Measurements from ENCODE around the gene ARRB1.
"Not testable (repeated sequence)": the region's sequence is repeated elsewhere in the genome, so short reads cannot be mapped to it uniquely, and the experiment has no call there.

Gene ARRB1

DNA sequence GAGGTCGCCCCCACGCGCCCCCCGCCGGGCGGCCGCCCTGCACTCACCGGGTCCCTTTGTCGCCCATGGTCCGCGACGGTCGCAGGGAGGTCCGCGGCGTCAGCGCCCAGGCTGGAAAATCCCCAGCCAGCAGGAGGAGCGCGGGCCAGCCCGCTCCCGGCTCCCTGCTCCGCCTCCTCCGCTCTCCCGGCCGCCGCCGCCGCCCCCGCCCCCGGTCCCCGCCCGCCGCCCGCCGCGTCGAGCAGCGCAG is at the start of gene ARRB1:
TSS of gene ARRB1 (minus strand) at position 121 of the 250 bp plus-strand sequence. CDS start at position 67, 54 bp downstream.
- peak; percentile 77 for DNase-seq

DNA sequence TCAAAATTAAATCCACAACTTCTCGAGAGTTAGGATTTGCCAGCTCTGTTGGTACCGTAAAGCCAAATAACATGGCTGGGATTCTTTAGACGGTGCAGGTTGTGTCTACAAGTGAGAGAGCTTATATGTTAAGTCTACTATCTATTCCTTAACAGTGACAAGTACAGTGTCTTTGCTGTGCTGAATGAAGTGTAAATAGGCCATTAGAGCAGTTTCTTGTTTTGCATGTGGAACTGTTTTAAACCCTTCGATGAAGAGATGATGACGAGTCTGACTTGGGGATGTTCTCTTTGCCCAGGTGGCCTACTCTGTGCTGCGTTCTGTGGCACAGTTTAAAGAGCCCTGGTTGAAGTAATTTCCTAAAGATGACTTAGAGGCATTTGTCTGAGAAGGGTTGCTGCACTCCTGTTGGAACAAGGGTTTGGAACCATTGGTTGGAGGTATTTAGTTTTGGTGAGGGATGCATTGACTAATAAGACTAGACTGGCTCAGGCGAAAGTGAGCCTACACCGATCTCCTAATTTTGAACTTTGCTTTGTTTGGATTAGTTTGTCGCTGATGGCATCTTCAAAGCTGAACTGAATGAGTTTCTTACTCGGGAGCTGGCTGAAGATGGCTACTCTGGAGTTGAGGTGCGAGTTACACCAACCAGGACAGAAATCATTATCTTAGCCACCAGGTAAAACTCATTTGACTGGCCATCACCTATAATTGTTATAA is 48.8 kb upstream of the ARRB1 start:
- peak; percentile 68 for DNase-seq

GRCh38 chr11:75399344-75400145 is 48.1 kb upstream of the ARRB1 start, which contains the start of gene RPS3:
TSS of gene RPS3 (plus strand) at chr11:75399518. CDS start at chr11:75399548, 30 bp downstream.
- peak; percentile 95 for DNase-seq

DNA sequence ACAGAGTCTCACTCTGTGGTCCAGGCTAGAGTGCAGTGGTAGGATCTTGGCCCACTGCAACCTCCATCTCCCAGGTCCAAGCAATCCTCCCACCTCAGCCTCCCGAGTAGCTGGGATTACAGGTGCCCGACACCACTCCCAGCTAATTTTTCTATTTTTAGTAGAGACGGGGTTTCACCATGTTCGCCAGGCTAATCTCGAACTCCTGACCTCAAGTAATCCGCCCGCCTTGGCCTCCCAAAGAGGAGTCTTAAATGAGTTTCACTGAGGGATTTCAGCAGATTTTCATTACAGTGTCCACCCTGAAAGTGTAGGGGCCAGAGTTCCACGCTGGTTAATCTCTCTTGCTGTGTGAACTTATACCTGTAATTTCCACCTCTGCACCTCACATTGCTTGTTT is 47.4 kb upstream of the ARRB1 start:
- no peak for DNase-seq

- DNase-seq: no peak
Observed at GRCh38 chr11:75394085-75394840, 42.8 kb upstream of the ARRB1 start.

DNA sequence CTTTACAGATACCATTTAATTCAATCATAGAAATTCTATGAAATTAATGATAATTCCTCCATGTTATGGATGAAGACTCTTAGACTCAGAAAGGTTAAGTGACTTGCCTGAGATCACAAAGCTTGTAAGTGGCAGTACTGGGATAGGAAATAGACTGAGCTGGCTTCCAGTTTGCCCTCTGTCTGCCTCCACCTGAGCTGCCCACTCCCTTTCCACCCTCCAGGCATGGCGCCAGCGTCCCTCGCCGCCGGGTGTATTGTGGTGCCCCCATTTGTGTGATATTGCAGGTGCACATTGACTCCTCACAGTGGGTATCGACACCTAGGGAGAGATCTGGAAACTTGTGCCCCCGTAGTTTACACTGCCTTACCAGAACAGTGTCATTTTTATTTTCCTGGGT is 38.5 kb upstream of the ARRB1 start:
- DNase-seq: no peak

GRCh38 chr11:75389276-75389605 is 37.8 kb upstream of the ARRB1 start:
- no peak for DNase-seq

GRCh38 chr11:75388386-75389275 is 37.2 kb upstream of the ARRB1 start:
- DNase-seq: peak; percentile 83

- DNase-seq: no peak
Observed at GRCh38 chr11:75387736-75388294, 36.4 kb upstream of the ARRB1 start.

DNA sequence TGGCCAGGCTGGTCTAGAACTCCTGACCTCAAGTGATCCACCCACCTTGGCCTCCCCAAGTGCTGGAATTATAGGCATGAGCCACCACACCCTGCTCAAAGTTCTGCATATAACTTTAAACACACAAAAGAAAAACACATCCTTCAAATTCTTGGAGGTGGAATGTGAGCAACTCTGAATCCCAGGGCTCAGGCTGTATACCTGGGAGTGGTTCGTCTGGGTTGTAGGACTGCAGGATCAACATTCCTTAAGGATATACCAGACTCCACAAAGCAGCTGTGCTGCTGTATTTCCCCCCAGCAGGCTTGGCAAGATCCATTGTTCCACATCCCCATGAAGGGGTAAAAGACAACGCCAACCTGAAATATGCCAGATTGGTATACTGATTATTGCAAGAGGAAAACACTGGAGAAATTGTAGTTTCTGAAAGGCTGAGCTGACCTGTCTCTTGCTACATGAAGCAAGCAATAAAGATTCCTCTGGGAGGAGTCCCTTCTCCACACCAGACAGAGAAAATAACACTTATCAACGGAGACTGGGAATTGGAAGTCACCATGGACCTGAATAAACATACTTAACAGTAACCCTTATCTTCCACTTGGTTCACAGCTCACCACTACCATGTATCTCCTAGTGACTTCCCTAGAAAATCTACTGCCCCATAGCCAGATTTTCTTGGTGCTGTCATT is 35.6 kb upstream of the ARRB1 start:
- DNase-seq: no peak

- peak; percentile 90 for DNase-seq
Observed at GRCh38 chr11:75384438-75385080, 33.1 kb upstream of the ARRB1 start.

- peak; percentile 66 for DNase-seq
Observed at GRCh38 chr11:75383246-75383645, 31.8 kb upstream of the ARRB1 start.

DNA sequence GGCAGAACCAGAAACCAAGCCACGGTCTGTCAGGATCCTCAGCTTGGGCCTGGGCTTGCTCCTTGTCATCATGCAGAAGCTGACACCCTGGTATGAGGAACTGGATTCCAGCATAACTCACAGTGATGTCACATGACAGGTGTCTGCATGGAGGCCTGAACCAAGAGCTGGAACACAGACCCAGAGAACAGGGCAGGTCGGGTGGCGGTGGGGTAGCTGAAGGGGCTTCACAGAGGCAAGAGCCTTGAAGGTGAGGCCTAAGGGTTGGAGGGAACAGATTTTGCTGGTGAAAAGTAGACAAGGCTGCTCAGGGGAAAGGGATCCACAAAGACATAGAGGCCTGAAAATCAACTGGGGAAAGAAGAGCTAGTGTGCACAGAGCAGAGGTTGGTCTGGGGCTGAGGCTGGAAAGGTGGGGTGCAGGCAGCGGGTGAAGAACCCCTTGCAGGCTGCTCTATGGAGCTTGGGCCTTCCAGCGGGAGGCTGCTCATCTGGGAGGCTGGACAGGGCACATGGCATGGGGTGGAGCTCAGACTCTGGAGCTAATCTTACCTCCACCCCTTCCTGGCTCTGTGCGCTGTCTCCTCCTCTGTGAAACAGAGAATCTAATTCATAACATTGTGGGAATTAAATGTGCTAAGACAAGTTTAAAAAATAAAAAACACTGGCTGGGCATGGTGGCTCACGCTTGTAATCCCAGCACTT is 29.4 kb upstream of the ARRB1 start:
- no peak for DNase-seq

- DNase-seq: no peak
Observed at GRCh38 chr11:75380245-75380644, 28.8 kb upstream of the ARRB1 start.

- DNase-seq: not testable (repeated sequence)
Observed at GRCh38 chr11:75378776-75379175, 27.3 kb upstream of the ARRB1 start.

DNA sequence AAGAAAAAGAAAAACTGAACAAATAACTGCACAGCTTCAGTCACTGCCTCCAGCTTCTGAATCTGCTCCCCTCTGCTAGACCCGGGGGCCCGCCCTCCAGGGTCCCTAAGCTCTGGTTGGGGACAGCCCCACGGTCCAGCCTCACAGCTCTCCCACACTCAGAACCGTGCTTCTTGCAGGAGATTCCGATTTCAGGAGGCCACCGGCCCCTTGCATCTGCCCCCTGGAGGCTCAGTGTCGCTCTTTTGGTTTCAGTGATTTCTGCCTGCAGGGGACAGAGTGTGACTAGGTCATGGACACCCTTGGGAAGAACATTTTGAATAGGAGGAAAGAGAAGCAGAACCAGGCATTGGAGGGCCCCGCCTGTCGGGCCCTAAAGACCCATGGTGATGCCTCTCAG is 24.7 kb upstream of the ARRB1 start:
- no peak for DNase-seq

DNA sequence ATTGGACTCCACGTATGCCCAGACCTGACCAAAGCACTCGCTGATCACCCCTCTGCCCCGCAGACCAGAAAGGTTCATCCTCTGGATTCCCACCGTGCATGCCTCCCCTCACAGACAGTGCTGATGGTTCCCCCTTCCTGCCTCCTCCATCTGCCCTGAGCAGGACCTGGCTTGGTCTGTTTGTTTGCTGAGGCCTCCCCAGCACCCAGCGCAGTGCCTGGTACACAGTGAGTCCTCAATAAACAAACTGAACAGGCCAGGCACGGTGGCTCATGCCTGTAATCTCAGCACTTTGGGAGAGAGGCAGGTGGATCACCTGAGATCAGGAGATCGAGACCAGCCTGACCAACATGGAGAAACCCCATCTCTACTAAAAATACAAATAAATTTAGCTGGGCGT is 24.2 kb upstream of the ARRB1 start:
- no peak for DNase-seq

DNA sequence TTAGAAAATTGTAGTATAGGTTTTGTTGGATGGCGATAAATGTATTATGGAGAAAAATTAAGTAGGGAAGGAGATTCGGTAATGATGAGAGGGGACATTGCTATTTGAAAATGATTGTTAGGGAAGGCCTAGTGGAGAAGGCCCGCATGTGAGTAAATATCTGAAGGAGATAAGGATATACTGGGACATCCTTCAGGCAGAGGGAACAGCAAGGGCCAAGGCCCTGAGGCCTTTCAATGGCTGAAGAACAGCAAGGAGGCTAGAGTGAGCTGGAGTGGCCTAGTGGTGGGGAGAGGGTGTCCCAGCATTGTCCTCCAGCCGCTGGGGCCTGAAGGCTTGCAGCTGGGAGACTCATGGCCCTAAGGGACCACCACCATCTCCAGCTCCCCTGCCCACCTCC is 23.2 kb upstream of the ARRB1 start:
- no peak for DNase-seq

DNA sequence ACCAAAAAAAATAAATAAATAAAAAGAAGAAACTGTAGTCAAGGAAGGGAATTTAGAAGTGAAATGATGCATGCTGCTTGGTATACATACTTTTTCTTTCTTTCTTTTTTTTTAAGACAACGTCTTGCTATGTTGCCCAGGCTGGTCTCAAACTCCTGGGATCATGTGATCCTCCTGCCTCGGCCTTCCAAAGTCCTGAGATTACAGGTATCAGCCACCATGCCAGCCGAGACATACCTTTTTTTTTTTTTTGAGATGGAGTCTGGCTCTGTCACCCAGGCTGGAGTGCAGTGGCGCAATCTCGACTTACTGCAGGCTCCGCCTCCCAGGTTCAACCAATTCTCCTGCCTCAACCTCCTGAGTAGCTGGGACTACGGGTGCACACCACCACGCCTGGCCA is 21.7 kb upstream of the ARRB1 start:
- DNase-seq: no peak
